PFSK-1 (cell line): Measurements from ENCODE around the gene CC2D2A.
A peak's percentile ranks its signal among the peaks of the same experiment; 100 is the strongest.

Source experiments
- FOXP2 ChIP-seq: optimal IDR thresholded peaks from 2 replicates; pipeline ENCODE3; 2011; ENCODE audit warnings: borderline replicate concordance, control low read depth, inconsistent platforms; ENCODE audit not compliant: insufficient read depth; ENCODE audit errors: extremely low read length, extremely low read depth
- POLR2AphosphoS5 ChIP-seq: IDR thresholded peaks from 2 replicates; pipeline ENCODE4 v1.6.1; 2012; ENCODE audit warnings: low read depth, mild to moderate bottlenecking, control low read depth, low read length, moderate library complexity
- REST ChIP-seq, 2 experiments: IDR thresholded peaks; 2 replicates each; pipeline versions ENCODE4 v1.6.1 to v1.8.0; 2011 to 2012; ENCODE audit warnings: low read depth in 2 of 2, low read length in 2 of 2, control low read depth in 1 of 2, inconsistent platforms in 1 of 2, mild to moderate bottlenecking in 1 of 2, moderate library complexity in 1 of 2; ENCODE audit not compliant: insufficient read depth in 1 of 2
- SIN3A ChIP-seq: IDR thresholded peaks from 2 replicates; pipeline ENCODE4 v1.6.1; 2012; ENCODE audit warnings: mild to moderate bottlenecking, low read length, moderate library complexity, borderline replicate concordance; ENCODE audit not compliant: insufficient read depth
- TAF1 ChIP-seq: IDR thresholded peaks from 2 replicates; pipeline ENCODE4 v1.6.1; 2012; ENCODE audit warnings: low read length, control low read depth, borderline replicate concordance; ENCODE audit not compliant: insufficient read depth

CC2D2A gene

DNA sequence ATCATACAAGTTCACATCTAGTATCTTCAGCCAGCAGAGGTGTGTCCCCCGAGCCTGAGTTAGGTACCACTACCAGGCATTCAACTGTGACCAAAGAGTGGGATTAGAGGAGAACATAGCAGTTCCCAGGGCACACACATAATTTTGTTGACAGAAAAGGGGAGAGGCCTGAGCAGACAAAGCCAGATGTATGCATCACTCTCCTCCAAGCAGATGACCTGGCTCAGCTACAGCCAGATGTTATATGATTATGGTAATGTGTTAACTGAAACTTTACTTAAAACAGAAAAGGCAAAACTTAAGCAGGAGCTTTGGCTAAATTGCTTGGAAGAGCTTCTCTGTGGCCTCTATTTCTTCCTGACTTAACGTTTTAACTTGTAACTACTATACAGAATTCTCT is 88.9 kb downstream of the CC2D2A start:
- no peak for TF ChIP-seq SIN3A

- TF ChIP-seq SIN3A (no peak), TAF1 (no peak), REST (IDR thresholded peaks at IDR 0.05; ENCODE audit: insufficient read depth in 1 of 2, low read depth in 2 of 2, low read length in 2 of 2) (no peak), POLR2AphosphoS5 (no peak), FOXP2 (no peak)
These were observed 92.4 kb downstream of the CC2D2A start for GRCh38 chr4:15562114-15562513.

DNA sequence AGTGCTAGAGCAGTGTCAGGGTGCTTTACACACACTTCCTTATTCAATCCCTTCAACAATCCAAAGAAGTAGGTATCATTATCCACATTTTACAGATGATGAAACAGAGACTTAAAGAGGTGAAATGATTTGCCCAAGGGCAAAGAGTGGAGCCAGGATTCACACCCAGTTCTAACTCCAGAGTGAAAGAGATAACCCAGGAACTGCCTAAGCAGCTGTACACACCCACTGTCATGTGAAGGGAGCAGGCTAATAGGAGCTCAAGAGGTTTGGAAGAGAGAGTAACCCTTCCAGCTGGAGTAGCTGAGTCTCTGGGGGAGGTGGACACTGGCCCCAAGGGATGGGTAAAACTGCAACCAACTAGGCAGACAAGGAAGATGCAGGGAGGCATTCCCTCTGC is 92.9 kb downstream of the CC2D2A start:
- TF ChIP-seq SIN3A (no peak), POLR2AphosphoS5 (no peak), FOXP2 (no peak), REST (IDR thresholded peaks at IDR 0.05; ENCODE audit: insufficient read depth in 1 of 2, low read depth in 2 of 2, low read length in 2 of 2) (no peak), TAF1 (no peak)

DNA sequence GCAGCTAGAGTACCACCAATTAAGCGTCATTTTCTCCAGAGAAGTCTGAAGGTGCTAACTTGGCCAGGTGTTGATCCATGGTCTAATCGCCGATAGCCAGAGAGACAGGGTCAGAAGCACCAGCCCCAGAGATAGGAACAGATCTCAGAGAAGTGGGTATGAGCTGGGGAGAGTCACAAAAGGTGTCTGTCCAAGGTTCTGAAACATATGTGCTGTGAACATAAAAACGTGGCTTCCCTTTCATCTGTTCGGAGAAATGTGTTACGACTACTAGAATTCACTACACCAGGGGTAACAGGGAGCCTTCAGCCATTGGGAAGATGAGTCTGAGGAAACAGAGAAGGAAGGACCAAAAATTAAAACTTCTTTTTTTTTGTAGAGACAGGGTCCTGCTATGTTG is 94.2 kb downstream of the CC2D2A start:
- TF ChIP-seq SIN3A (no peak), POLR2AphosphoS5 (no peak), FOXP2 (no peak), REST (IDR thresholded peaks at IDR 0.05; ENCODE audit: insufficient read depth in 1 of 2, low read depth in 2 of 2, low read length in 2 of 2) (peak; percentile 57 to 87; a peak in 3 of 4 replicates), TAF1 (no peak)

- TF ChIP-seq REST (IDR thresholded peaks at IDR 0.05; ENCODE audit: insufficient read depth in 1 of 2, low read depth in 2 of 2, low read length in 2 of 2) (no peak), TAF1 (no peak), FOXP2 (no peak), SIN3A (no peak), POLR2AphosphoS5 (no peak)
These were observed 99.1 kb downstream of the CC2D2A start for GRCh38 chr4:15568821-15569220.

DNA sequence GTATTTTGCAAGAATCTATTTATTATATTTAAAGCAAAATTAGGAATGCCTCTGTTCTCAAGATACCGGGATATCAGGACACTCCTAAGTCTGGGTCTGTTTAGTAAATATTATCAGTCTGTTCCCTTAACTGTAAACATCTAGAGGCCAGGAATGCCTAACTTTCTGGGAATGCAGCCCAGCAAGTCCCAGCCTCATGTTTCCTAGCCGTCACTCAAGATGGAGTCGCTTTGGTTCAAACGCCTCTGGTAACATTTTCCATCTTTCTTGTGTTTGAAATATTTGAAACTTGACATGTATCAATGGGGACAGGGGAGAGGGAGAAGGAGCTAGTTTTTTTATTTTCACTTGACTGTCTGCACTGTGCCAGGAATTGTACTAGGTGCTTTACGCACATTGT is 100.1 kb downstream of the CC2D2A start:
- TF ChIP-seq TAF1: no peak
- no peak for TF ChIP-seq SIN3A
- TF ChIP-seq REST (IDR thresholded peaks at IDR 0.05; ENCODE audit: insufficient read depth in 1 of 2, low read depth in 2 of 2, low read length in 2 of 2): no peak
- no peak for TF ChIP-seq POLR2AphosphoS5
